Thoracic aorta (tissue), 2 donors: ENCODE measurements around the gene MMP24. TPM values are rescaled to one million over a fixed set of nuclear protein-coding genes. Genes with fewer than 3 reads are reported as not detected.

Experiments
- ATAC-seq: fragments of 150-250 bp; one replicate; pipeline ENCODE4 v1.8.0; 2017; ENCODE audit warnings: low read depth; ENCODE audit not compliant: insufficient number of reproducible peaks, low FRiP score
- DNase-seq: peaks from one replicate; pipeline ENCODE4 v3.0.0-alpha.2; 2020; ENCODE audit warnings: low spot score
- H3K27ac ChIP-seq, 2 donors: fragments of 200-600 bp; sonication (generic); 1 replicate in 1 of 2; 2 replicates in 1 of 2; pipeline ENCODE4 v1.5.1; 2016; ENCODE audit warnings: mild to moderate bottlenecking in 2 of 2, moderate library complexity in 2 of 2
- H3K27me3 ChIP-seq: fragments of 200-600 bp; sonication (generic); replicated peaks from 2 replicates; pipeline ENCODE4 v1.6.0; 2016; ENCODE audit warnings: mild to moderate bottlenecking; ENCODE audit not compliant: insufficient read depth
- H3K36me3 ChIP-seq: fragments of 200-600 bp; sonication (generic); one replicate; pipeline ENCODE4 v1.5.1; 2016
- H3K4me1 ChIP-seq, 2 donors: fragments of 200-600 bp; sonication (generic); 1 replicate in 1 of 2; 2 replicates in 1 of 2; pipeline versions ENCODE4 v1.5.1 to v1.6.0; 2016; ENCODE audit warnings: low read depth in 2 of 2, mild to moderate bottlenecking in 1 of 2; ENCODE audit not compliant: control insufficient read depth in 1 of 2
- H3K4me3 ChIP-seq: fragments of 200-600 bp; sonication (generic); 2 replicates; pipeline ENCODE4 v1.5.1; 2016; ENCODE audit warnings: mild to moderate bottlenecking
- H3K9me3 ChIP-seq: fragments of 200-600 bp; sonication (generic); 2 replicates; pipeline ENCODE4 v1.5.1; 2016
- CTCF ChIP-seq: fragments of 200-600 bp; sonication (generic); IDR thresholded peaks from one replicate; pipeline ENCODE4 v1.5.1; 2019; ENCODE audit warnings: antibody characterized with exemption
- total RNA-seq, 2 donors: library from RNA; depleted of rRNA; stranded (reverse); fragments of >200 nt; gene quantifications; one replicate each; pipeline versions ENCODE4 v1.1.0 to v1.2.3, GENCODE V29; 2016

MMP24 gene
- total RNA-seq, 2 donors from 2014 or later: 0.27 to 0.71 TPM

GRCh38 chr20:35286077-35286898, 59.8 kb downstream of the MMP24 start:
- ATAC-seq: no peak
- Histone ChIP-seq H3K27me3 (no peaks in the 10 kb centered on the region), H3K4me3 (no peak overlapping the region), H3K36me3 (no peaks in the 10 kb centered on the region), H3K27ac (no peak overlapping the region), H3K9me3 (no peaks in the 10 kb centered on the region), H3K4me1 (peaks cover 10 to 16% of the 10 kb centered on the region in 2 donors)
- TF ChIP-seq CTCF: no peak
- DNase-seq: no peak

- Histone ChIP-seq H3K4me3 (no peak overlapping the region), H3K36me3 (no peaks in the 10 kb centered on the region), H3K27me3 (no peaks in the 10 kb centered on the region), H3K9me3 (no peaks in the 10 kb centered on the region), H3K4me1 (peaks cover 10 to 16% of the 10 kb centered on the region in 2 donors), H3K27ac (no peak overlapping the region)
- ATAC-seq (no peak), DNase-seq (no peak)
- TF ChIP-seq CTCF: no peak
Observed at GRCh38 chr20:35286899-35287508, 60.5 kb downstream of the MMP24 start.

GRCh38 chr20:35287509-35288324, 61.2 kb downstream of the MMP24 start:
- H3K36me3 ChIP-seq: no peaks in the 10 kb centered on the region
- H3K4me1 ChIP-seq: peaks cover 10 to 14% of the 10 kb centered on the region in 2 donors
- ATAC-seq (no peak), DNase-seq (no peak)
- no peaks in the 10 kb centered on the region for H3K27me3 ChIP-seq
- TF ChIP-seq CTCF: no peak
- H3K27ac ChIP-seq: no peak overlapping the region
- no peaks in the 10 kb centered on the region for H3K9me3 ChIP-seq
- H3K4me3 ChIP-seq: no peak overlapping the region

GRCh38 chr20:35288325-35289060, 62.0 kb downstream of the MMP24 start:
- Histone ChIP-seq H3K27ac (no peak overlapping the region), H3K27me3 (no peaks in the 10 kb centered on the region), H3K36me3 (no peaks in the 10 kb centered on the region), H3K9me3 (no peaks in the 10 kb centered on the region), H3K4me1 (peaks cover 5 to 6% of the 10 kb centered on the region in 2 donors), H3K4me3 (no peak overlapping the region)
- no peak for TF ChIP-seq CTCF
- DNase-seq (no peak), ATAC-seq (no peak)
